ENCODE data around the gene ZNF787. TPM values are rescaled to one million over a fixed set of nuclear protein-coding genes. Genes with fewer than 3 reads are reported as not detected.

Gene ZNF787
- total and polyA plus RNA-seq, 2 donors (not counting 1 experiment from before 2014, with no cell fraction given): 2.6 to 28.7 TPM

- TF ChIP-seq EZH2 (IDR thresholded peaks at IDR 0.05; ENCODE audit: low read length, missing control alignments) (no peak), CTCF (conservative IDR thresholded peaks at IDR 0.05 in 1 of 2, IDR thresholded peaks at IDR 0.05 in 1 of 2; ENCODE audit: low read depth in 1 of 2, low read length in 2 of 2) (no peak)
- Histone ChIP-seq H3K27me3 (ENCODE audit: control insufficient read depth, insufficient read depth, low read length) (no peaks in the 10 kb centered on the region), H3K27ac (ENCODE audit: insufficient read depth, low read length) (no peak overlapping the region), H3K4me3 (replicated peaks in 1 of 4; ENCODE audit: control extremely low read depth in 1 of 4, insufficient read depth in 1 of 4, low read depth in 3 of 4, low read length in 4 of 4) (no peak overlapping the region), H3K4me1 (ENCODE audit: control insufficient read depth, extremely low read depth, insufficient read depth, low read length) (peaks cover 15% of the 10 kb centered on the region), H3K9ac (ENCODE audit: insufficient read depth, low read length) (no peak overlapping the region), H3K36me3 (ENCODE audit: control insufficient read depth, insufficient read depth, low read length) (peaks cover 2% of the 10 kb centered on the region), H2AFZ (ENCODE audit: low read length) (no peak overlapping the region), H3K4me2 (ENCODE audit: extremely low read depth, insufficient read depth, low read length) (no peak overlapping the region), H3K79me2 (ENCODE audit: control insufficient read depth, insufficient read depth, low read length) (peaks cover 72% of the 10 kb centered on the region), H4K20me1 (ENCODE audit: control insufficient read depth, extremely low read depth, insufficient read depth, low read length) (no peaks in the 10 kb centered on the region), H3K9me3 (ENCODE audit: control insufficient read depth, insufficient read depth, low read depth, low read length) (no peaks in the 10 kb centered on the region)
- no peak for DNase-seq (ENCODE audit: low read depth in 2 of 2)
Measured at GRCh38 chr19:56117889-56118288, 3.2 kb downstream of the ZNF787 start.

DNA sequence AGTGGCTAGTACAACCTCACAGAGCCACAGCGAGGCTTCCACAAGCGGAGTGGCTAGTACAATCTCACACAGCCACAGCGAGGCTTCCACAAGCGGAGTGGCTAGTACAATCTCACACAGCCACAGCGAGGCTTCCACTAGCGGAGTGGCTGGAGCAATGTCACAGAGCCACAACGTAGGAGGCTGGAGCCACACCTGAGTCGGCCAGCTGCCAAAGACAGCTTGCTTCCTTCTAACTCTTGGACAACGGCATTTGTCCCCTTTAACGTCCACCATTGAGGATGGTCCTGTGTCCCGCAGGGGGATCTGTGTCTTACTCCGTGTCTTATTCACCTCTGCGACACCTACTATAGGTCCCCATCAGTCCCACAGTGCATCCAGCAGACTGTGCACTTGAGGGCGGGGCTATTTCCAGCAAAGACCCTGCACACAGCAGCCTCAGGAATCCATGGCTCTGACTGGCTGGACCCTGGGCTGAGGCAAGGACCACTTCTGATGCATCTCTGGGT is 3.7 kb downstream of the ZNF787 start:
- Histone ChIP-seq H3K9me3 (ENCODE audit: control insufficient read depth, insufficient read depth, low read depth, low read length) (no peaks in the 10 kb centered on the region), H3K27ac (ENCODE audit: insufficient read depth, low read length) (no peak overlapping the region), H4K20me1 (ENCODE audit: control insufficient read depth, extremely low read depth, insufficient read depth, low read length) (no peaks in the 10 kb centered on the region), H3K79me2 (ENCODE audit: control insufficient read depth, insufficient read depth, low read length) (peaks cover 76% of the 10 kb centered on the region), H3K4me2 (ENCODE audit: extremely low read depth, insufficient read depth, low read length) (no peak overlapping the region), H3K9ac (ENCODE audit: insufficient read depth, low read length) (no peak overlapping the region), H2AFZ (ENCODE audit: low read length) (no peak overlapping the region), H3K4me1 (ENCODE audit: control insufficient read depth, extremely low read depth, insufficient read depth, low read length) (peaks cover 15% of the 10 kb centered on the region), H3K27me3 (ENCODE audit: control insufficient read depth, insufficient read depth, low read length) (no peaks in the 10 kb centered on the region), H3K4me3 (replicated peaks in 1 of 4; ENCODE audit: control extremely low read depth in 1 of 4, insufficient read depth in 1 of 4, low read depth in 3 of 4, low read length in 4 of 4) (no peak overlapping the region), H3K36me3 (ENCODE audit: control insufficient read depth, insufficient read depth, low read length) (peaks cover 2% of the 10 kb centered on the region)
- no peak for DNase-seq (ENCODE audit: low read depth in 2 of 2)
- no peak for TF ChIP-seq CTCF (conservative IDR thresholded peaks at IDR 0.05 in 1 of 2, IDR thresholded peaks at IDR 0.05 in 1 of 2; ENCODE audit: low read depth in 1 of 2, low read length in 2 of 2)
- no peak for TF ChIP-seq EZH2 (IDR thresholded peaks at IDR 0.05; ENCODE audit: low read length, missing control alignments)

- TF ChIP-seq CTCF (conservative IDR thresholded peaks at IDR 0.05 in 1 of 2, IDR thresholded peaks at IDR 0.05 in 1 of 2; ENCODE audit: low read depth in 1 of 2, low read length in 2 of 2) (no peak), EZH2 (IDR thresholded peaks at IDR 0.05; ENCODE audit: low read length, missing control alignments) (no peak)
- no peak for DNase-seq (ENCODE audit: low read depth in 2 of 2)
- Histone ChIP-seq H3K9me3 (ENCODE audit: control insufficient read depth, insufficient read depth, low read depth, low read length) (no peaks in the 10 kb centered on the region), H3K36me3 (ENCODE audit: control insufficient read depth, insufficient read depth, low read length) (peaks cover 2% of the 10 kb centered on the region), H3K4me2 (ENCODE audit: extremely low read depth, insufficient read depth, low read length) (no peak overlapping the region), H3K27me3 (ENCODE audit: control insufficient read depth, insufficient read depth, low read length) (no peaks in the 10 kb centered on the region), H3K9ac (ENCODE audit: insufficient read depth, low read length) (no peak overlapping the region), H3K4me1 (ENCODE audit: control insufficient read depth, extremely low read depth, insufficient read depth, low read length) (peaks cover 18% of the 10 kb centered on the region), H3K79me2 (ENCODE audit: control insufficient read depth, insufficient read depth, low read length) (peaks cover 85% of the 10 kb centered on the region), H2AFZ (ENCODE audit: low read length) (no peak overlapping the region), H4K20me1 (ENCODE audit: control insufficient read depth, extremely low read depth, insufficient read depth, low read length) (no peaks in the 10 kb centered on the region), H3K27ac (ENCODE audit: insufficient read depth, low read length) (no peak overlapping the region), H3K4me3 (replicated peaks in 1 of 4; ENCODE audit: control extremely low read depth in 1 of 4, insufficient read depth in 1 of 4, low read depth in 3 of 4, low read length in 4 of 4) (no peak overlapping the region)
Measured at GRCh38 chr19:56116606-56117005, 4.5 kb downstream of the ZNF787 start.

Measured in fibroblast of lung (primary cell).